HG03064 (cell line): ENCODE data around the gene IWS1.
"Not testable (repeated sequence)": the region's sequence is repeated elsewhere in the genome, so short reads cannot be mapped to it uniquely, and the experiment has no call there.

Experiments used
- ATAC-seq: cut with Tn5 transposase; IDR thresholded peaks from one replicate; pipeline ENCODE4 v1.9.1; 2021; ENCODE audit warnings: low read depth; ENCODE audit not compliant: unreplicated experiment

Gene IWS1

GRCh38 chr2:127561371-127561770 is 35.1 kb upstream of the IWS1 start:
- no peak for ATAC-seq

GRCh38 chr2:127560931-127561280 is 34.6 kb upstream of the IWS1 start:
- no peak for ATAC-seq

- ATAC-seq: no peak
These were observed 34.1 kb upstream of the IWS1 start for GRCh38 chr2:127560201-127560930.

GRCh38 chr2:127559454-127559853 is 33.2 kb upstream of the IWS1 start:
- ATAC-seq: no peak

GRCh38 chr2:127558911-127559310 is 32.6 kb upstream of the IWS1 start:
- ATAC-seq: no peak

- no peak for ATAC-seq
These were observed 26.6 kb upstream of the IWS1 start for GRCh38 chr2:127552846-127553245.

GRCh38 chr2:127552336-127552735 is 26.0 kb upstream of the IWS1 start:
- no peak for ATAC-seq

GRCh38 chr2:127551221-127551930 is 25.1 kb upstream of the IWS1 start:
- ATAC-seq: no peak

- ATAC-seq: no peak
These were observed 20.5 kb upstream of the IWS1 start for GRCh38 chr2:127546797-127547196.

GRCh38 chr2:127545796-127546195 is 19.5 kb upstream of the IWS1 start:
- ATAC-seq: no peak

GRCh38 chr2:127545189-127545588 is 18.9 kb upstream of the IWS1 start:
- no peak for ATAC-seq

GRCh38 chr2:127543013-127543501 is 16.8 kb upstream of the IWS1 start:
- not testable (repeated sequence) for ATAC-seq

- no peak for ATAC-seq
These were observed 15.9 kb upstream of the IWS1 start for GRCh38 chr2:127542231-127542630.

GRCh38 chr2:127541809-127542208 is 15.5 kb upstream of the IWS1 start:
- no peak for ATAC-seq

GRCh38 chr2:127537644-127538043 is 11.4 kb upstream of the IWS1 start:
- ATAC-seq: no peak

- ATAC-seq: no peak
These were observed 10.6 kb upstream of the IWS1 start for GRCh38 chr2:127536707-127537541.

- no peak for ATAC-seq
These were observed 9.6 kb upstream of the IWS1 start for GRCh38 chr2:127535918-127536317.

GRCh38 chr2:127535422-127535901 is 9.2 kb upstream of the IWS1 start, which contains the start of gene MYO7B:
TSS of gene MYO7B (plus strand) at chr2:127535683. CDS start at chr2:127559723, 24,040 bp downstream.
- no peak for ATAC-seq

GRCh38 chr2:127532296-127532695 is 6.0 kb upstream of the IWS1 start:
- ATAC-seq: no peak

- no peak for ATAC-seq
These were observed 4.9 kb upstream of the IWS1 start for GRCh38 chr2:127531221-127531648.
